HL-60 (cell line): ENCODE results near the gene CTDP1.

Experiments used
- CTCF ChIP-seq: IDR thresholded peaks from one replicate; pipeline ENCODE4 v1.5.1; 2011; ENCODE audit warnings: low read length, control low read depth, inconsistent platforms; ENCODE audit not compliant: insufficient read depth
- GABPA ChIP-seq: IDR thresholded peaks from 2 replicates; pipeline ENCODE4 v1.6.1; 2012; ENCODE audit warnings: low read depth

DNA sequence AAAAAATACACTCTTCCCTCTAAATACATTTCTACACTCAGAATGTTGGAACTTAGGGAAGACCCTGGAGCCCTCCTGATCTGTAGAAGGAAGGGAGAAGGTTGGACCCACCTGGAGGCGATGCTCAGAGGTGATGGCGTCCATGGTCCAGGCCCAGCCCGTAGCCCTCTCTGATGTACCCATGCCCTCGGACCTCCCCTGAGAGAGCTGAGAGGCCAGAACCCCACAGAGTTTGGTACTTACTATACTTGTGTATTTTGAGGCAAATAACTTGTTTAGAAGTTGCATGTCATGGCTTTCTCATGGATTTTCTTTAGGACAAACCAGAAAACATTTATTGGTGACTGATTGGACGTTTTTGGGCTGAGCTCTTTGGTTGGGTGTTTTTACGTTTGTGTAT, 10.5 kb downstream of the CTDP1 start:
- no peak for TF ChIP-seq CTCF
- TF ChIP-seq GABPA, result no peak
